Endodermal cell (in vitro differentiated cells): ENCODE measurements around the gene TACR1. TPM values are rescaled to one million over a fixed set of nuclear protein-coding genes. Genes with fewer than 3 reads are reported as not detected.

ENCODE experiments used
- DNase-seq: peaks from one replicate; pipeline ENCODE4 v3.0.0-alpha.2; 2017
- H3K27ac ChIP-seq: 2 replicates; pipeline ENCODE4 v1.5.1; 2013; ENCODE audit warnings: mild to moderate bottlenecking, low read depth, low read length, moderate library complexity
- H3K27me3 ChIP-seq: 2 replicates; pipeline ENCODE4 v1.6.1; 2013; ENCODE audit warnings: mild to moderate bottlenecking, low read length, moderate library complexity; ENCODE audit not compliant: insufficient read depth, control insufficient read depth, poor library complexity, severe bottlenecking
- H3K36me3 ChIP-seq: 2 replicates; pipeline ENCODE4 v1.7.0; 2013; ENCODE audit warnings: mild to moderate bottlenecking, low read length, moderate library complexity; ENCODE audit not compliant: control insufficient read depth, insufficient read depth
- H3K4me1 ChIP-seq: one replicate; pipeline ENCODE4 v1.7.0; 2013; ENCODE audit warnings: low read length; ENCODE audit not compliant: control insufficient read depth, insufficient read depth
- H3K4me3 ChIP-seq: 2 replicates; pipeline ENCODE4 v1.5.1; 2013; ENCODE audit warnings: mild to moderate bottlenecking, low read length, moderate library complexity
- H3K9ac ChIP-seq: 2 replicates; pipeline ENCODE4 v1.6.1; 2013; ENCODE audit warnings: mild to moderate bottlenecking, low read length, moderate library complexity; ENCODE audit not compliant: poor library complexity, severe bottlenecking; ENCODE audit errors: extremely low read depth
- H3K9me3 ChIP-seq: 2 replicates; pipeline ENCODE4 v1.6.1; 2013; ENCODE audit warnings: mild to moderate bottlenecking, low read length, moderate library complexity; ENCODE audit not compliant: control insufficient read depth
- H3K27ac Mint-ChIP-seq: 2 replicates; pipeline ENCODE4 v1.8.0; 2020; ENCODE audit warnings: mixed read lengths
- H3K27me3 Mint-ChIP-seq: 2 replicates; pipeline ENCODE4 v1.8.0; 2021; ENCODE audit warnings: mild to moderate bottlenecking, mixed read lengths; ENCODE audit not compliant: insufficient read depth
- H3K36me3 Mint-ChIP-seq: 2 replicates; pipeline ENCODE4 v1.8.0; 2020; ENCODE audit warnings: low read depth, mixed read lengths
- H3K4me1 Mint-ChIP-seq: 2 replicates; pipeline ENCODE4 v1.8.0; 2020; ENCODE audit warnings: mixed read lengths
- H3K4me3 Mint-ChIP-seq: 2 replicates; pipeline ENCODE4 v1.8.0; 2020; ENCODE audit warnings: mild to moderate bottlenecking, moderate library complexity, mixed read lengths
- H3K9me3 Mint-ChIP-seq: 2 replicates; pipeline ENCODE4 v1.8.0; 2020; ENCODE audit warnings: mild to moderate bottlenecking, mixed read lengths
- CTCF ChIP-seq: fragments of 200-600 bp; sonication (generic); conservative IDR thresholded peaks from 2 replicates; pipeline ENCODE4 v1.5.0; 2021; ENCODE audit warnings: antibody characterized with exemption, mild to moderate bottlenecking
- WGBS, 2 experiments: methylation state at CpG; one replicate each; pipeline versions ENCODE4 v1.1.5 to v1.1.7; 2013; ENCODE audit warnings: missing lambda C conversion rate in 2 of 2, mixed read lengths in 1 of 2; ENCODE audit not compliant: insufficient coverage in 1 of 2, insufficient read length in 1 of 2; 5-methylcytosine and 5-hydroxymethylcytosine counted together
- total RNA-seq, 2 donors: library from RNA; stranded (reverse); fragmentation: NEBNext Ultra II Directional in 1 of 2; extraction: Animal tissue kit (Norgen Biotek cat#: 25700) in 1 of 2; gene quantifications; 2 replicates in 1 of 2; 3 replicates in 1 of 2; pipeline ENCODE4 v1.2.1, GENCODE V29; 2021

The TACR1 gene
- total RNA-seq, 2 donors from 2014 or later, result 0.09 to 0.69 TPM

GRCh38 chr2:75018162-75018561 lies 181.2 kb downstream of the TACR1 start:
- no peaks in the 10 kb centered on the region for H3K4me1 ChIP-seq
- Mint-ChIP-seq H3K4me1 (no peaks in the 10 kb centered on the region), H3K27ac (no peak overlapping the region), H3K27me3 (no peaks in the 10 kb centered on the region), H3K36me3 (no peaks in the 10 kb centered on the region), H3K9me3 (no peaks in the 10 kb centered on the region), H3K4me3 (no peak overlapping the region)
- no peak for TF ChIP-seq CTCF
- no peak for DNase-seq
- no peak overlapping the region for H3K27ac ChIP-seq
- 50% methylated on average over 1 of the region's 2 CpGs; no CpG with 5 or more reads in 1 of the 2 experiments for WGBS, 2 experiments
- H3K36me3 ChIP-seq, result no peaks in the 10 kb centered on the region
- H3K4me3 ChIP-seq, result no peak overlapping the region
- H3K9me3 ChIP-seq, result no peaks in the 10 kb centered on the region
- no peak overlapping the region for H3K9ac ChIP-seq
- H3K27me3 ChIP-seq, result no peaks in the 10 kb centered on the region

DNA sequence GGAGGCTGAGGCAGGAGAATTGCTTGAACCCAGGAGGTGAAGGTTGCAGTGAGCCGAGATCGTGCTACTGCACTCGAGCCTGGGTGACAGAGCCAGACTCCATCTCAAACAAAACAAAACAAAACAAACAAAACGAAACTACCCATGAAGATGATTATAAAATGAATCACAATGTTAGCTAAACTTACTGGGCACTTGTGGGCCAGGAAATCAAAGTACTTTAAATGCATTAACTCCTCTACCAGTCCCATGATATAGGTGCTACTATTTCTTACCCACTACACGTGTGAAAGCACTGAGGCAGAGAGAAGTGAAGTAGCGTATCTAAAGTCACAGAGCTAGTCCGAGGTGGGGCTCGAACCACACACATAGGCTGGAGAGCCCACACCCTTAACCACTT lies 187.2 kb downstream of the TACR1 start:
- H3K27ac Mint-ChIP-seq, result no peak overlapping the region

DNA sequence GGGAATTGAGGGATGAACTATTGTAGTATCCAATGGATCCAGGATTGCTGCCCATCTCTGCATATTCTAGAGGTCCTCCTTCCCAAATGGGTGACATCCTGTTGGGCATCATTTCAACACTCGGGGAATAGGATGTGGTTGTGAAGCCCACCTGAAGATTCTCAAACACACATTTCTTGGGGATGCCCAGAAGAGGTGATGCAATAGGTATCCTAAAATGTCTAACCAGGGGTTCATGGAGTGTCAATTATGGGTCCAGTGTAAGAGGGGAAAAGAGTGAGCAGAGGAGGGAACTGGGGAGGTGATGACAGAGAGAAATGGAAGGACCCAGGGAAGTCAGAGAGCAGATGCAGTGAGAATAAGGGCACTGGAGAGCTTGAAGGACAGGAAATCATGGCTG lies 188.7 kb downstream of the TACR1 start:
- WGBS, 2 experiments, result 91% methylated on average over 1 of the region's 1 CpG; no CpG with 5 or more reads in 1 of the 2 experiments
- H3K36me3 Mint-ChIP-seq, result no peaks in the 10 kb centered on the region

More for the DNA sequence above, 187.2 kb downstream of the TACR1 start:
- H3K27ac ChIP-seq, result no peak overlapping the region
- no peak overlapping the region for H3K9ac ChIP-seq
- H3K36me3 ChIP-seq, result no peaks in the 10 kb centered on the region
- H3K36me3 Mint-ChIP-seq, result no peaks in the 10 kb centered on the region
- no peaks in the 10 kb centered on the region for H3K9me3 Mint-ChIP-seq
- H3K9me3 ChIP-seq, result no peaks in the 10 kb centered on the region
- H3K4me3 ChIP-seq, result no peak overlapping the region
- H3K27me3 Mint-ChIP-seq, result no peaks in the 10 kb centered on the region
- no peak for DNase-seq
- TF ChIP-seq CTCF, result no peak
- WGBS, 2 experiments, result 83 to 90% methylated on average over 1 to 8 of the region's 8 CpGs
- H3K4me1 ChIP-seq, result no peaks in the 10 kb centered on the region
- H3K4me3 Mint-ChIP-seq, result no peak overlapping the region
- no peaks in the 10 kb centered on the region for H3K4me1 Mint-ChIP-seq
- H3K27me3 ChIP-seq, result no peaks in the 10 kb centered on the region

More for the DNA sequence above, 188.7 kb downstream of the TACR1 start:
- Histone ChIP-seq H3K27me3 (no peaks in the 10 kb centered on the region), H3K36me3 (no peaks in the 10 kb centered on the region), H3K27ac (no peak overlapping the region), H3K4me3 (no peak overlapping the region), H3K9me3 (no peaks in the 10 kb centered on the region), H3K4me1 (no peaks in the 10 kb centered on the region), H3K9ac (no peak overlapping the region)
- no peaks in the 10 kb centered on the region for H3K27me3 Mint-ChIP-seq
- H3K9me3 Mint-ChIP-seq, result no peaks in the 10 kb centered on the region
- no peaks in the 10 kb centered on the region for H3K4me1 Mint-ChIP-seq
- no peak overlapping the region for H3K27ac Mint-ChIP-seq
- H3K4me3 Mint-ChIP-seq, result no peak overlapping the region
- no peak for DNase-seq
- no peak for TF ChIP-seq CTCF
